Neural cell (in vitro differentiated cells): ENCODE measurements around the gene COL1A1. TPM values are rescaled to one million over a fixed set of nuclear protein-coding genes. Genes with fewer than 3 reads are reported as not detected.

Source experiments
- H2AFZ ChIP-seq: fragments of 200-600, 300-800 bp; sonication (generic), shearing (Covaris generic); 2 replicates; pipeline ENCODE4 v1.6.0; 2014; ENCODE audit warnings: low read depth, mild to moderate bottlenecking, antibody characterized with exemption, low read length, moderate library complexity
- H3F3A ChIP-seq: fragments of 200-600 bp; shearing (Covaris generic); 2 replicates; pipeline ENCODE4 v1.6.1; 2016; ENCODE audit warnings: mild to moderate bottlenecking, moderate library complexity, mixed read lengths, antibody characterized with exemption, low read length; ENCODE audit not compliant: insufficient read depth, poor library complexity, severe bottlenecking
- H3K27ac ChIP-seq: fragments of 200-600, 300-800 bp; sonication (generic), shearing (Covaris generic); 2 replicates; pipeline ENCODE4 v1.5.1; 2014; ENCODE audit warnings: mild to moderate bottlenecking, low read length, moderate library complexity
- H3K27me3 ChIP-seq: fragments of 300-800, 200-600 bp; sonication (generic), shearing (Covaris generic); 2 replicates; pipeline ENCODE4 v1.6.0; 2014; ENCODE audit warnings: mild to moderate bottlenecking, low read depth, low read length, moderate library complexity; ENCODE audit not compliant: insufficient read depth
- H3K36me3 ChIP-seq: fragments of 300-800, 200-600 bp; sonication (generic), shearing (Covaris generic); 2 replicates; pipeline ENCODE4 v1.5.1; 2014; ENCODE audit warnings: mild to moderate bottlenecking, antibody characterized with exemption, low read length, moderate library complexity; ENCODE audit not compliant: insufficient read depth
- H3K4me2 ChIP-seq: fragments of 300-800, 200-600 bp; sonication (generic), shearing (Covaris generic); 2 replicates; pipeline ENCODE4 v1.6.0; 2014; ENCODE audit warnings: mild to moderate bottlenecking, low read length
- H3K4me3 ChIP-seq: fragments of 300-800, 200-600 bp; sonication (generic), shearing (Covaris generic); 2 replicates; pipeline ENCODE4 v1.5.1; 2014; ENCODE audit warnings: mild to moderate bottlenecking, low read length, moderate library complexity
- H3K79me2 ChIP-seq: fragments of 200-600 bp; shearing (Covaris generic); replicated peaks from 2 replicates; pipeline ENCODE4 v1.6.0; 2014; ENCODE audit warnings: mild to moderate bottlenecking, low read length, moderate library complexity; ENCODE audit not compliant: insufficient read depth
- H3K9ac ChIP-seq: fragments of 300-800, 200-600 bp; sonication (generic), shearing (Covaris generic); 2 replicates; pipeline ENCODE4 v1.6.1; 2016; ENCODE audit warnings: mild to moderate bottlenecking, low read length, mixed read lengths
- H3K9me2 ChIP-seq: fragments of 200-600 bp; shearing (Covaris generic); 2 replicates; pipeline ENCODE4 v1.6.1; 2016; ENCODE audit warnings: mild to moderate bottlenecking, low read length, mixed read lengths; ENCODE audit not compliant: insufficient read depth
- H3K9me3 ChIP-seq: fragments of 200-600, 300-800 bp; sonication (generic), shearing (Covaris generic); 2 replicates; pipeline ENCODE4 v1.6.1; 2016; ENCODE audit warnings: mild to moderate bottlenecking, mixed run types, low read length, moderate library complexity, mixed read lengths
- H4K20me1 ChIP-seq: fragments of 200-600 bp; shearing (Covaris generic); 2 replicates; pipeline ENCODE4 v1.6.1; 2016; ENCODE audit warnings: mild to moderate bottlenecking, mixed run types; ENCODE audit not compliant: insufficient read depth
- EP300 ChIP-seq: fragments of 450-650 bp; conservative IDR thresholded peaks from 2 replicates; pipeline ENCODE4 v1.6.1; 2014; ENCODE audit warnings: antibody characterized with exemption, mild to moderate bottlenecking, moderate library complexity; ENCODE audit not compliant: poor library complexity, severe bottlenecking
- EZH2 ChIP-seq: fragments of 200-600, 300-800 bp; shearing (Covaris generic), sonication (generic); IDR thresholded peaks from 2 replicates; pipeline ENCODE4 v1.6.1; 2014; ENCODE audit warnings: antibody characterized with exemption, low read length, borderline replicate concordance, mild to moderate bottlenecking; ENCODE audit not compliant: insufficient read depth, poor library complexity, severe bottlenecking
- MXI1 ChIP-seq: fragments of 450-650 bp; conservative IDR thresholded peaks from 2 replicates; pipeline ENCODE4 v1.6.1; 2014; ENCODE audit warnings: antibody characterized with exemption, mild to moderate bottlenecking; ENCODE audit not compliant: poor library complexity, severe bottlenecking
- POLR2AphosphoS5 ChIP-seq: IDR thresholded peaks from 2 replicates; pipeline ENCODE4 v1.6.1; 2012
- RAD21 ChIP-seq: fragments of 450-650 bp; conservative IDR thresholded peaks from 2 replicates; pipeline ENCODE4 v1.6.1; 2014; ENCODE audit warnings: antibody characterized with exemption, mild to moderate bottlenecking, moderate library complexity
- SMC3 ChIP-seq: fragments of 450-650 bp; conservative IDR thresholded peaks from 2 replicates; pipeline ENCODE4 v1.6.1; 2014; ENCODE audit warnings: antibody characterized with exemption, mild to moderate bottlenecking, moderate library complexity; ENCODE audit not compliant: poor library complexity
- TAF1 ChIP-seq: IDR thresholded peaks from 2 replicates; pipeline ENCODE4 v1.6.1; 2012; ENCODE audit warnings: low read depth
- polyA plus RNA-seq: library from polyadenylated mRNA; depleted of rRNA; stranded (reverse); fragments of >200 nt; gene quantifications from 2 replicates; pipeline ENCODE4 v1.2.3, GENCODE V29; 2014
- TF ChIP-seq, protein P1 (sequence below): fragments of 450-650 bp; IDR thresholded peaks from 2 replicates; pipeline ENCODE4 v1.5.1; 2014; ENCODE audit warnings: antibody characterized with exemption, mild to moderate bottlenecking, moderate library complexity; ENCODE audit not compliant: poor library complexity, severe bottlenecking
- TF ChIP-seq, protein P2 (sequence below): IDR thresholded peaks from 2 replicates; pipeline ENCODE4 v1.6.1; 2012; ENCODE audit warnings: borderline replicate concordance

Gene COL1A1
- polyA plus RNA-seq, 1 donor from 2014 or later, result 0.14 TPM

DNA sequence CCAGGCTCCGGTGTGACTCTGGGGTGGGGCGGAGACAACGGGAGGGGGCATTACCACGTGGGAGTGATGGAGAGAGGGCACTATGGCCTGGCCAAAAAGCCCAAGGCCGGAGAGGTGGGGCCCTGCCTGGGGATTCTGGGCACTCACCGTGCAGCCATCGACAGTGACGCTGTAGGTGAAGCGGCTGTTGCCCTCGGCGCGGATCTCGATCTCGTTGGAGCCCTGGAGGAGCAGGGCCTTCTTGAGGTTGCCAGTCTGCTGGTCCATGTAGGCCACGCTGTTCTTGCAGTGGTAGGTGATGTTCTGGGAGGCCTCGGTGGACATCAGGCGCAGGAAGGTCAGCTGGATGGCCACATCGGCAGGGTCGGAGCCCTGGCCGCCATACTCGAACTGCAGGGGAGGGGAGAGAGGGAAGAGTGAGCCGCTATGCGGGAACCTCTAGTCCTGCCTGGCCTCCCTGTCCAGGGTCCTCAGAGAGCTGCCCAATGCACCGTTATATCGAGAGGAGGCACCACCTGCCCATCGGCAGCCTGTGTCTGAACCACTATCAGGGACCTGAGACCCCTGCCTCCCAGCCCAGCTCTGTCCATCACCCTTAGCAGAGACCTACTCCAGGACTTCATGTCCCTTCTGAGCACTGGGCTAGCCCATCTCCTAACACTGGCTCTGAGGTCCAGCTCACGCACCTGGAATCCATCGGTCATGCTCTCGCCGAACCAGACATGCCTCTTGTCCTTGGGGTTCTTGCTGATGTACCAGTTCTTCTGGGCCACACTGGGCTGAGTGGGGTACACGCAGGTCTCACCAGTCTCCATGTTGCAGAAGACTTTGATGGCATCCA lies 15.6 kb downstream of the COL1A1 start (continued):
- TF ChIP-seq SMC3 (no peak), POLR2AphosphoS5 (no peak), TAF1 (no peak), RAD21 (no peak), EP300 (no peak)

DNA sequence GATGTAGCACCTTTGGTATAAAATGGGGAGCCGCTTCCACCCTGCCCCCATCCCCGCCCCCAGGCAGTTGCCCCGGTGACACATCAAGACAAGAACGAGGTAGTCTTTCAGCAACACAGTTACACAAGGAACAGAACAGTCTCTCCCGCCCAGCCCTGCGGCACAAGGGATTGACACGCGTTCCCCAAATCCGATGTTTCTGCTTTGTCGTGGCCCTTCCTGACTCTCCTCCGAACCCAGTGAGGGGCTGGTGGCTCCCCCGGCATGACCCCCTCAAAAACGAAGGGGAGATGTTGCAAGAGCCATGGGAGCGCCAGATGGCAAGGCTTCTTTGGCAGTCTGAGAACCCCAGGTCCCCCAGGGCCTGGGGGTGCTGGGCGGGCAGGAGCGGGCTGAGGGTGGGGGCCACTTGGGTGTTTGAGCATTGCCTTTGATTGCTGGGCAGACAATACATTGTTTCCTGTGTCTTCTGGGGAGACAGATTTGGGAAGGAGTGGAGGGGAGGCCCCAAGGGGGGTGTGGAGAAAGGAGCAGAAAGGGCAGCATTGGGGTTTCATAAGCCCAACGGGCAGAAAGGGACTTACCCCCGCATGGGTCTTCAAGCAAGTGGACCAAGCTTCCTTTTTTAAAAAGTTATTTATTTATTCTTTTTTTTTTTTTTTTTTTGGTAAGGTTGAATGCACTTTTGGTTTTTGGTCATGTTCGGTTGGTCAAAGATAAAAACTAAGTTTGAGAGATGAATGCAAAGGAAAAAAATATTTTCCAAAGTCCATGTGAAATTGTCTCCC lies 16.6 kb downstream of the COL1A1 start:
- H2AFZ ChIP-seq, result no peak overlapping the region
- H3K4me3 ChIP-seq, result no peak overlapping the region
- no peak overlapping the region for H3K27ac ChIP-seq
- H3K9me3 ChIP-seq, result no peaks in the 10 kb centered on the region
- no peaks in the 10 kb centered on the region for H4K20me1 ChIP-seq
- H3K4me2 ChIP-seq, result no peak overlapping the region
- no peaks in the 10 kb centered on the region for H3K9me2 ChIP-seq
- H3K27me3 ChIP-seq, result no peaks in the 10 kb centered on the region
- H3K79me2 ChIP-seq, result no peaks in the 10 kb centered on the region
- H3K9ac ChIP-seq, result no peak overlapping the region
- H3F3A ChIP-seq, result no peaks in the 10 kb centered on the region
- no peaks in the 10 kb centered on the region for H3K36me3 ChIP-seq
- TF ChIP-seq SMC3 (no peak), TAF1 (no peak), EP300 (no peak), POLR2AphosphoS5 (no peak), RAD21 (no peak), EZH2 (no peak), MXI1 (no peak)
- TF ChIP-seq, protein P1, sequence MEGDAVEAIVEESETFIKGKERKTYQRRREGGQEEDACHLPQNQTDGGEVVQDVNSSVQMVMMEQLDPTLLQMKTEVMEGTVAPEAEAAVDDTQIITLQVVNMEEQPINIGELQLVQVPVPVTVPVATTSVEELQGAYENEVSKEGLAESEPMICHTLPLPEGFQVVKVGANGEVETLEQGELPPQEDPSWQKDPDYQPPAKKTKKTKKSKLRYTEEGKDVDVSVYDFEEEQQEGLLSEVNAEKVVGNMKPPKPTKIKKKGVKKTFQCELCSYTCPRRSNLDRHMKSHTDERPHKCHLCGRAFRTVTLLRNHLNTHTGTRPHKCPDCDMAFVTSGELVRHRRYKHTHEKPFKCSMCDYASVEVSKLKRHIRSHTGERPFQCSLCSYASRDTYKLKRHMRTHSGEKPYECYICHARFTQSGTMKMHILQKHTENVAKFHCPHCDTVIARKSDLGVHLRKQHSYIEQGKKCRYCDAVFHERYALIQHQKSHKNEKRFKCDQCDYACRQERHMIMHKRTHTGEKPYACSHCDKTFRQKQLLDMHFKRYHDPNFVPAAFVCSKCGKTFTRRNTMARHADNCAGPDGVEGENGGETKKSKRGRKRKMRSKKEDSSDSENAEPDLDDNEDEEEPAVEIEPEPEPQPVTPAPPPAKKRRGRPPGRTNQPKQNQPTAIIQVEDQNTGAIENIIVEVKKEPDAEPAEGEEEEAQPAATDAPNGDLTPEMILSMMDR, result no peak
- TF ChIP-seq, protein P2, sequence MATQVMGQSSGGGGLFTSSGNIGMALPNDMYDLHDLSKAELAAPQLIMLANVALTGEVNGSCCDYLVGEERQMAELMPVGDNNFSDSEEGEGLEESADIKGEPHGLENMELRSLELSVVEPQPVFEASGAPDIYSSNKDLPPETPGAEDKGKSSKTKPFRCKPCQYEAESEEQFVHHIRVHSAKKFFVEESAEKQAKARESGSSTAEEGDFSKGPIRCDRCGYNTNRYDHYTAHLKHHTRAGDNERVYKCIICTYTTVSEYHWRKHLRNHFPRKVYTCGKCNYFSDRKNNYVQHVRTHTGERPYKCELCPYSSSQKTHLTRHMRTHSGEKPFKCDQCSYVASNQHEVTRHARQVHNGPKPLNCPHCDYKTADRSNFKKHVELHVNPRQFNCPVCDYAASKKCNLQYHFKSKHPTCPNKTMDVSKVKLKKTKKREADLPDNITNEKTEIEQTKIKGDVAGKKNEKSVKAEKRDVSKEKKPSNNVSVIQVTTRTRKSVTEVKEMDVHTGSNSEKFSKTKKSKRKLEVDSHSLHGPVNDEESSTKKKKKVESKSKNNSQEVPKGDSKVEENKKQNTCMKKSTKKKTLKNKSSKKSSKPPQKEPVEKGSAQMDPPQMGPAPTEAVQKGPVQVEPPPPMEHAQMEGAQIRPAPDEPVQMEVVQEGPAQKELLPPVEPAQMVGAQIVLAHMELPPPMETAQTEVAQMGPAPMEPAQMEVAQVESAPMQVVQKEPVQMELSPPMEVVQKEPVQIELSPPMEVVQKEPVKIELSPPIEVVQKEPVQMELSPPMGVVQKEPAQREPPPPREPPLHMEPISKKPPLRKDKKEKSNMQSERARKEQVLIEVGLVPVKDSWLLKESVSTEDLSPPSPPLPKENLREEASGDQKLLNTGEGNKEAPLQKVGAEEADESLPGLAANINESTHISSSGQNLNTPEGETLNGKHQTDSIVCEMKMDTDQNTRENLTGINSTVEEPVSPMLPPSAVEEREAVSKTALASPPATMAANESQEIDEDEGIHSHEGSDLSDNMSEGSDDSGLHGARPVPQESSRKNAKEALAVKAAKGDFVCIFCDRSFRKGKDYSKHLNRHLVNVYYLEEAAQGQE, result no peak
